Subcutaneous adipose tissue (tissue), 4 donors: Measurements from ENCODE around the gene TSPYL2. TPM values are rescaled to one million over a fixed set of nuclear protein-coding genes. Genes with fewer than 3 reads are reported as not detected.

Experiments
- total RNA-seq, 4 donors: library from RNA; depleted of rRNA; stranded (reverse); fragments of >200 nt; gene quantifications; one replicate each; pipeline ENCODE4 v1.1.0, GENCODE V29; 2016
- TF ChIP-seq, protein P1 (sequence below): fragments of 450-650 bp; IDR thresholded peaks from one replicate; pipeline ENCODE4 v1.5.1; 2016; ENCODE audit warnings: low read depth, mild to moderate bottlenecking, control low read depth, antibody characterized with exemption, moderate library complexity

The TSPYL2 gene
- total RNA-seq, 4 donors from 2014 or later, result 33.5 to 56.6 (median 43.5) TPM

DNA sequence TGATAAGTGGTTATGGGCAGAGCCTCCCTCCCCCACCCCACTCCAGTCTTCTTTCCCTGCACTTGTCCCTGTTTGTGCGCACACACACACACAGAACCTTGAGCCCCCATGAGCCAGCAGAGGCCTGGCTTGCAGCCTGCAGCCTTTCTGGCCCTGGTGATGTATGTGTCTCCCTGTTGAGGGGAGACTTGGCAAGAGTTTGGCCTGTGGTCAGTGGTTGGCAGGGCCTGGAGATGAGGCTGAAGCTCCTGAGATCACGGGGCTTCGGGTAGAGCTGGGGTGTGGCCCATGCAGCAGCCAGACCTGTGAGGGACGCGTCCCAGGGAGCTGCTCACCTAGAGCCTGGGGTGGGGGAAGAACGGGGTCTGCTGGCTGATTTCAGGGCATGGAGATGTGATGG, 31.3 kb upstream of the TSPYL2 start:
- TF ChIP-seq, protein P1, sequence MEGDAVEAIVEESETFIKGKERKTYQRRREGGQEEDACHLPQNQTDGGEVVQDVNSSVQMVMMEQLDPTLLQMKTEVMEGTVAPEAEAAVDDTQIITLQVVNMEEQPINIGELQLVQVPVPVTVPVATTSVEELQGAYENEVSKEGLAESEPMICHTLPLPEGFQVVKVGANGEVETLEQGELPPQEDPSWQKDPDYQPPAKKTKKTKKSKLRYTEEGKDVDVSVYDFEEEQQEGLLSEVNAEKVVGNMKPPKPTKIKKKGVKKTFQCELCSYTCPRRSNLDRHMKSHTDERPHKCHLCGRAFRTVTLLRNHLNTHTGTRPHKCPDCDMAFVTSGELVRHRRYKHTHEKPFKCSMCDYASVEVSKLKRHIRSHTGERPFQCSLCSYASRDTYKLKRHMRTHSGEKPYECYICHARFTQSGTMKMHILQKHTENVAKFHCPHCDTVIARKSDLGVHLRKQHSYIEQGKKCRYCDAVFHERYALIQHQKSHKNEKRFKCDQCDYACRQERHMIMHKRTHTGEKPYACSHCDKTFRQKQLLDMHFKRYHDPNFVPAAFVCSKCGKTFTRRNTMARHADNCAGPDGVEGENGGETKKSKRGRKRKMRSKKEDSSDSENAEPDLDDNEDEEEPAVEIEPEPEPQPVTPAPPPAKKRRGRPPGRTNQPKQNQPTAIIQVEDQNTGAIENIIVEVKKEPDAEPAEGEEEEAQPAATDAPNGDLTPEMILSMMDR, result no peak

DNA sequence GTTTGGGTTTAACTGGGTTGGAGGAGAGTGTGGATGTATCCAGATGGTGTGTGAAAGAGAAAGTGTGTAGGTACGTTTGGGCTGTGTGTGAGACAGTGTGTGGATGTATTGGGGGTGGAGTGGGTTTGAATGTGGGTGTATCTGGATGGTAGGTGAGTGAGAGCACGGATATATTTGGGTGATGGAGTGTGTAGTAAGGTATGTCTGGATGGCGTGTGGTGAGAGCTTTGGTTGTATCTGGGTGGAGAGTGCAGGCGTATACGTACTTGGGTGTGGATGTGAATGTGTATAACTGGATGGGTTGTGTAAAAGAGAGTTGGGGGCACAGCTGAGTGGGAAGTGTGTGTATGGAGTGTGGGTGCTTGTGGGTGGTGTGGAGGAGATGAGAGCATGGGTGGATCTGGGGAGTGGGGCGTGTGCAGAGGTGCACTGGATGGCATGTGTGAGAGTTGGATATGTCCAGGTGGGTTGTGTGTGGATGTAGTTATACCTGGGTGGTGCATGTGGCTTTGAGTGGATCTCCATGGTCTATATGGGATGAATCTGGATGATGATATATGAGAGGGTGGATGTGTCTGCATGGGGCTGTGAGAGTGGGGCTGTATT, 26.8 kb upstream of the TSPYL2 start:
- TF ChIP-seq, protein P1, result no peak

DNA sequence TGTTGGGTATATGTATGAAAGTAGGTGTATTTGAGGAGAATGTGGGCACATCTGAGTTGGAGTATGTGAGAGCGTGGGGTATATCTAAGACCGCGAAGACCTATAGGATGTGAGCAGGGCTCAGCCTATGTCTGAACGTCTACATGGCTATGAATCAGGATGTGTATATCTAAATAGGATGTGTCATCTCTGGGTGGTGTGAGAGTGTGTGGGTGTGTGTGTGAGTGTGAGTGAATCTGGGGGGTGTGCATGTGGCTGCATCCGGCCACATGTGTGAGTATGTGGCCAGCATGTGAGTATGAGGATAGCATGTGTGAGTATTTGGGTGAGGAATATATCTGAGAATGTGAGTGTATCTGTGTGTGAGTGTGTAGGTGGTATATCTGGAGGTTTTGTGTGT, 25.9 kb upstream of the TSPYL2 start:
- TF ChIP-seq, protein P1, result no peak

DNA sequence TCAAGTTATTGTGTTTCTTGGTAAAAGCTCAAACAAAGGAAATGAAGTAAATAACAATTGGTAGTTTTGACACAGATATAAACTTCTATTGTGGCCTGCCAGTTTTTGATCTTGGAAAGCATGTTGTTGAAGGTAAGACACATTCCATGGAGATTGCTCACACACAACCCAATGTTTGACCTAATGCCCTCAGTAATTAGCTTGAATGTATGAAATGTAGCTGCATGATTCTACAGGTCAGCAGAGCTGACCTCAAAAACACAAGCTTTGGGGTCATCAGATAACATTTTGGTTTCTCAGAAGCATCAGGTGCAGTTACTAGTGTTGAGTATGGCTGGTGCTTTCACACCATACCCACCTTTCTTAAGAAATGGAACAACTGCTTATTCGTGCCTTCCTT, 17.1 kb upstream of the TSPYL2 start:
- TF ChIP-seq, protein P1, result no peak

DNA sequence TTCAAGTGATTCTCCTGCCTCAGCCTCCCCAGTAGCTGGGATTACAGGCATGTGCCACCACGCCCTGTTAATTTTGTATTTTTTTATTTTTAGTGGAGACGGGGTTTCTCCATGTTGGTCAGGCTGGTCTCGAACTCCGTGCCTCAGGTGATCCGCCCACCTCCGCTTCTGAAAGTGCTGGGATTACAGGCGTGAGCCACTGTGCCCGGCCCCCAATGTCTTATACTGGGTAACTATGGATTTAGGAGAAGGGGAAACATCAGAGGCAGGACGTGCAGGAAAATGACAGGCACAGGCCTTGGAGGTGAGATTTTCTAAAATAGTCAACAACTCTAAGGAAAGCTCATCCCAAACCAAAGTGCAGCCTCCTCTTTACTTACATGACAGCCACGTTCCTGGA, 11.1 kb upstream of the TSPYL2 start:
- TF ChIP-seq, protein P1, result no peak

DNA sequence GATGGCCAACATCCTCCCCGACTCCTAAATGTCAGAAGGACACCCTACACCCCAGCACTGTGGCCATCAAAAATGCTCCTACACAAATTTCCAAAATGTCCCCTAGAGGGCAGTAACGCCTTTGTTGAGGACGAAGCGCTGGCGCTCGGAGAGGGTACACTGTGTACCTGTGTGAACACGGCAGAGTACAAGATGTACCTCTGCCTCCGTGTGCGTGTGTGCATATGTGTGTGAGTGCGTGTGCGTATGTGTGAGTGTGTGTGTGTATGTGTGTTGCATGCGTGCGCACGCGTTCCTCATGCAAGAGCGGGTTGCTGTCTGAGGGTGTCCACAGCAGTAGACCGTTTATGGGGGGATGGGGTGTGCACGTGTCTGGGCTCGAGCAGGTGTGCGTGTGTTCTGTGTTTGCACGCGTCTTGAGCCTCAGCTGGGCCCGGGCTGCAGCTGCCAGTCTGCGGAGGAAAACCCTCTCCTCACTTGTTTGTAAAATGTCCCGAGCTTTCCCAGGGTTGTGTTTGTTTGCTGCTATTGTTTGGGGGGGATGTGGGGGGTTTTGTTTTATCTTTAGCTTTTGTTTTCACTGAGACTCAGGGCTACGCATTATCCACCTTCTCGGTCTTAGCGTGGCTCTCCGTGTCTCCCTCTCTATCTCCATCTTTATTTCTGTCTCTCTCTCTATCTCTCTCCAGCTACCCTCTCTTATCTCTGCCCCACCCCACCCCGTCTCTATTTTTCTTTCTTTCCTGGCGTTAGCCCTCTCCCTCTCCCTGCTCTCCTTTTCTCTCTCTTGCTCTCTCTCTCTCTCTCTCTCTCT, 10.4 kb upstream of the TSPYL2 start:
- TF ChIP-seq, protein P1, result no peak

DNA sequence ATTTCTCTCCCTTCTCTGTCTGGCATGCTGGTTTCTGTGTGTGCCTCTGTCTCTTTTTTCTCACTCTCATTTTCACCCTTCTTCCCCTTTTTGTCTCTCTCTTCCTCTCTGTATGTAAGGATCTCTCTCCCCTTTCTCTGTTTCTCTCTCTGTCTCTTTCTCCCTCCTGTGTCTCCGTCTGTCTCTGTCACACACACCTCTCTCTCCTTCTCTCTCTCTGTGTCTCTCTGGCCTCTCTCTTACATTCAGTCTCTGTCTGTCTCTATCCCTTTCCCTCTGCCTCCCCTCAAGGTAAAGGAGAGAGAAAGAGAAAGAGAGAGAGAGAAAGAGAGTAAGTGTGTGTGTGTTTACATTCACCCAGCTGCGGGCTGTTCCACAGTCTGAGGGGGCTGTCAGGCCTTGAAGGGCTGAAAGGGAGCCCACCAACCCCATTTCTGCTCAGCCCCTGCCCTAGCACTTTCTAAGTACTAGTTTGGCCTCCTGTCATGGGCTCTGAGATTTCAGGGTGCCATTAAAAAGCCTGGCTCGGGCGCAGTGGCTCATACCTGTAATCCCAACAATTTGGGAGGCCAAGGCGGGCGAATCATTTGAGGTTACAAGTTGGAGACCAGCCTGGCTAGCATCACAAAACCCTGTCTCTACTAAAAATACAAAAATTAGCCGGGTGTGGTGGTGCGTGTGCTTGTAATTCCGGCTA, 9.6 kb upstream of the TSPYL2 start:
- TF ChIP-seq, protein P1, result no peak
